ENCODE data around the gene H2BK1. TPM values are rescaled to one million over a fixed set of nuclear protein-coding genes. Genes with fewer than 3 reads are reported as not detected.
A peak's percentile ranks its signal among the peaks of the same experiment; 100 is the strongest.

The H2BK1 gene
- polyA plus RNA-seq, 1 donor from 2014 or later, result not detected

DNA sequence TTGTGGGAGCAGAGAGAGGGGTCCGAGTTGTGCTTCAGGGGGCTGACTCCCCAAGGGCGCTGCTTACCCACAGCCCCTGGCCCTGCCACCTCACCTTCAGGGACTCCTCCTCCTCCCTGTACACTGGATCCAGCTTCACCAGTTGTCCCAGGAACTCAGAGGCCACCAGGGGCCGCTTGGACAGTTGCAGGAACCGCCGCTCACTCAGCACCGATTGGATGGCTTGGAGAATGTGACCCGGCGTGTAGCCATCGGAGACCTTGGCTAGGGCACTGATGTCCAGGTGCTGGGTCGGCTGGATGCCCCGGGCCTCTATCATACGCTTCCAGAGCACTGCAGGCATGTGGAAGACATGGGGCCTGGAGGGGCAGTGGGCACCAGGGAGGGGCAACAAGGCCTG, 18.7 kb downstream of the H2BK1 start:
- no peak overlapping the region for H3K27ac Mint-ChIP-seq
- H3K4me3 Mint-ChIP-seq, result no peak overlapping the region
- H3K9me3 Mint-ChIP-seq, result peaks cover 0 to 2% (median 0%) of the 10 kb centered on the region in 3 donors
- H3K36me3 Mint-ChIP-seq, result no peaks in the 10 kb centered on the region
- H3K27me3 Mint-ChIP-seq, result peaks cover 14% of the 10 kb centered on the region
- H3K4me1 Mint-ChIP-seq, result peaks cover 0 to 6% (median 0%) of the 10 kb centered on the region in 3 donors

DNA sequence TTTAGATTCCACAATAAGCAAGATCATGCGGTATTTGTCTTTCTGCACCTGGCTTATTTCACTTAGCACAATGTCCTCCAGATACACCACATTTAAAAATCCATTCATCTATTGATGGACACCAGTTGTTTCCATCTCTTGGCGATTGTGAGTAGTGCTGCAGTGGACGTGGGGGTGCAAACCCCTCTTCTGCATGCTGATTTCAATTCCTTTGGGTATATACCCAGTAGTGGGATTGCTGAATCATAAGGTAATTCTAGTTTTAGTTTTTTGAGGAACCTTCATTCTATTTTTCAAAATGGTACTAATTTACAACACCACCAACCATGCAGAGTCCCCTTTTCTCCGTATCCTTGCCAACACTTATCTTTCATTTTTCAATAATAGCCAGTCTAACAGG, 21.2 kb downstream of the H2BK1 start:
- Mint-ChIP-seq H3K27ac (no peak overlapping the region), H3K4me1 (peaks cover 0 to 6% (median 0%) of the 10 kb centered on the region in 3 donors), H3K27me3 (peaks cover 9% of the 10 kb centered on the region), H3K36me3 (no peaks in the 10 kb centered on the region), H3K4me3 (no peak overlapping the region), H3K9me3 (peaks cover 0 to 2% (median 0%) of the 10 kb centered on the region in 3 donors)

GRCh38 chr7:151188252-151188542, 22.1 kb downstream of the H2BK1 start:
- Mint-ChIP-seq H3K27me3 (peaks cover 10% of the 10 kb centered on the region), H3K36me3 (no peaks in the 10 kb centered on the region), H3K4me1 (peaks cover 0 to 6% (median 0%) of the 10 kb centered on the region in 3 donors), H3K9me3 (peaks cover 0 to 2% (median 0%) of the 10 kb centered on the region in 3 donors), H3K27ac (no peak overlapping the region), H3K4me3 (no peak overlapping the region)

GRCh38 chr7:151187409-151188251, 22.7 kb downstream of the H2BK1 start:
- H3K27ac Mint-ChIP-seq, result peak overlapping the region in 1 of 3 donors; percentile 31
- H3K4me1 Mint-ChIP-seq, result peaks cover 0 to 6% (median 0%) of the 10 kb centered on the region in 3 donors
- H3K4me3 Mint-ChIP-seq, result no peak overlapping the region
- H3K9me3 Mint-ChIP-seq, result peaks cover 0 to 2% (median 0%) of the 10 kb centered on the region in 3 donors
- H3K36me3 Mint-ChIP-seq, result no peaks in the 10 kb centered on the region
- peaks cover 10% of the 10 kb centered on the region for H3K27me3 Mint-ChIP-seq

DNA sequence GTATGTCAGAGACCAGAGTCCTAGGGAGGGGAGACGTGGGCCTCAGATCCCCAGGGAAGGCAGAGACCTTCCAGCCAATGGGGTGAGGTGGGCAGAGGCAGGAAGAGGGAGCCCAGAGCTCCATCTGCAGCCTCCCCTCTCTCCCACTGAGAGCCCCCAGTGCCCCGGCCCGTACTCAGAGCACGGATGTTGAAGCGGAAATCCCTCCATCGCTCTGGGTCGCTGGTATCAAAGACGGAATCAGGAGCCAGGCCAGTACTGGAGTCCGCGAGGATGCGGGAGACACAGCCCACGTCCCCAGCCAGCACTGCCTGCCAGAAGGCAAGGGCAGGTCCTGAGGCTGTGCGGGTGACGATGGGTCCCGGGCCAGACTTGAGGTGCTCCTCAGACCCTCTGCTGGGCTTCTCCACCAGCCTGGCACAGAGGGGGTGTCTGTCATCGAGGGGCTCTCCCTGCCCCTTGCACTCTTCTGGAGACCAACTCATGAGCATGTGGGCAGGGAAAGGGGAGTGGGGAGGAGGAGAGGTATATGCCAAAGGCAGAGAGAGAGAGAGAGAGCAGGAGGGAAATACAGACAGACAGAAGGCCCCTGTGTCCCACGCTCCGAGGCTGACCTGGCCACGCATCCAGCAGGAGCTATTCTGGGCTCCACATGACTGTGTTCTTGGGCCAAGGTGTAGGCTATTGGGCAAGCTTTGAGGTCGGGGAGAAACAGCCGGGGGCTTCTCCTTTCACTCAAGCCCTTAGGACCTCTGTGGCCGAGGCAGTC, 23.5 kb downstream of the H2BK1 start, which contains the start of gene ASB10:
TSS of gene ASB10 (minus strand) at position 611 of the 769 bp plus-strand sequence. CDS start at position 491, 120 bp downstream.
- Mint-ChIP-seq H3K4me1 (peaks cover 0 to 6% (median 0%) of the 10 kb centered on the region in 3 donors), H3K4me3 (peak within 1 kb of the TSS in 1 of 4 donors; percentile 12), H3K9me3 (peaks cover 0 to 2% (median 0%) of the 10 kb centered on the region in 3 donors), H3K36me3 (no peaks in the 10 kb centered on the region), H3K27ac (peak within 1 kb of the TSS in 1 of 3 donors; percentile 31), H3K27me3 (peaks cover 11% of the 10 kb centered on the region)

DNA sequence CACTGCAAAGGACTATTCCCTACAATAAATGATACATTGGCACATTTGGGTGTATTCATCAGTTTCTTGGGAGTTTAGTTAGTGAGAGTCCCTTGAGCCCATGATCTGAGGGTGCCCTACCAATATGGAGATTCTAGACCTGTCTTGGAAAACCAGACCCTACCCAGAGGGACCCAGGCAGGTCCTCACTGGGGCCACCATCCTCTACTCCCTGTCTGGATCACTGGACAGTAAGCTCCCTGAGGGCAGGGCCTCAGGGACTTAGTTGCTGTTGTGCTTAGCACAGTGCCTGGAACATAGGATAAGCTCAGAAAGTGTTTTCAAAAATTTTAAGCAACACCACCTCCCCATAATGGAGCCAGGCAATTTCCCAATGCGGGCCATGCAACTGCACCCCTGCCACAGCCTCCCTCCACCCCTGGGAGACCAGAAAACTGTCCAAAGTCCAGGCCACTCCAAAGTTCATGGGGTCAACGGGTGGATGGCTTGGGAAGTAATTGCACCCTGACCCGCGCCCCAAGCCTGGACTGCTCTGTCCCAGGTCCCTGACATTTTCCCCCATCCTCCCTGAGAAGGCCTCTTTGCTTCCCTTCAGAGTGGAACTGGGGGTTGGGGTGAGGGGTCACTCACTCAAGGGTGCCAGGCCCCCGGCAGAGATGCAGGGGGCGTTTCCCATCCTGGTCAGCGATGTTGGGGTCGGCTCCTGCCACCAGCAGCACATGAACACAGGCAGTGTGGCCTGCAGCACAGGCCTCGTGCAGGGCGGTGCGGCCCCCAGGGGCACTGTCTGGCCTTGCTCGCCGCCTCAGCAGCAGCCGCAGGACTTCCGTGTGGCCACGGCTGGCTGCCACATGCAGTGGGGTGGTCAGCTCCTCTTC, 24.3 kb downstream of the H2BK1 start:
- H3K27me3 Mint-ChIP-seq, result peaks cover 14% of the 10 kb centered on the region
- H3K4me3 Mint-ChIP-seq, result no peak overlapping the region
- H3K27ac Mint-ChIP-seq, result no peak overlapping the region
- H3K9me3 Mint-ChIP-seq, result peaks cover 0 to 2% (median 0%) of the 10 kb centered on the region in 3 donors
- H3K36me3 Mint-ChIP-seq, result no peaks in the 10 kb centered on the region
- H3K4me1 Mint-ChIP-seq, result peaks cover 0 to 6% (median 0%) of the 10 kb centered on the region in 3 donors

DNA sequence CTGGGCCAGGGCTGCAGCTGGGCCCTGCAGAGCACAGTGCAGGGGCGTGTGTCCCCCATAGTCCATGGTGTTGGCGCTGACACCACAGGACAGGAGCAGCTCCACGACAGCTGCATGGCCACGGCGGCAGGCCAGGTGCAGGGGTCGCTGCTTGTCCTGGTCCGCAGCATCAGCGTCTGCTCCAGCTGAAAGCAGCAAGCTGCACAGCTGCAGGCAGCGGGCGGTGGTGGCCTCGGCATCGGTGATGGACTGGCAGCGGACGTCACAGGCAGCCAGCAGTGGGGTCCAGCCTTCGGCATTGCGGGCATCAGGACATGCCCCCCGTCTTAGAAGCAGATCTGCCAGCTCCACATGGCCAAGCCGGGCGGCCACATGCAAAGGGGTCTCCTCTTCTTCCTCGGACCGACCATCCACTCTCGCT, 29.3 kb downstream of the H2BK1 start:
- Mint-ChIP-seq H3K4me3 (no peak overlapping the region), H3K27me3 (peaks cover 22% of the 10 kb centered on the region), H3K36me3 (no peaks in the 10 kb centered on the region), H3K4me1 (no peaks in the 10 kb centered on the region), H3K9me3 (no peaks in the 10 kb centered on the region), H3K27ac (no peak overlapping the region)

DNA sequence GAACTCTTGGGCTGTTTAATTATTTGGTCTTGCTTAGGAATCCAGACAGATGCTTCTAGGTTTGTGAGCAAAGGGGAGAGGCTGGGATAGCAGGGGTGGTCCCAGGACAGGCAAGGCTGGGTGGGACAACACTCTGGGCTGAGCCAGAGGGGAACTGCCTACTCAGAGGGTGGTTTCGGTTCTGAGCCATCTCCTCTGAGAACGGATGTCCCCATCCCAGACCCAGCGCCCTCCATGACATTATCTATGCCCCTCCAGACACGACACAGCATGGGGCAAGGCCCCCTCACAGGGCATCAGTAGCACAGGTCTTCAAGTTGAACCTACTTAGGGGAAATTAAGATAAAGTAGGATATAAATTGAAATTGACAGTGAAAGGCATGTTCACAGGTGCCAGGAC, 30.3 kb downstream of the H2BK1 start:
- H3K27me3 Mint-ChIP-seq, result peaks cover 22% of the 10 kb centered on the region
- no peaks in the 10 kb centered on the region for H3K4me1 Mint-ChIP-seq
- H3K36me3 Mint-ChIP-seq, result no peaks in the 10 kb centered on the region
- no peak overlapping the region for H3K27ac Mint-ChIP-seq
- H3K9me3 Mint-ChIP-seq, result no peaks in the 10 kb centered on the region
- no peak overlapping the region for H3K4me3 Mint-ChIP-seq

DNA sequence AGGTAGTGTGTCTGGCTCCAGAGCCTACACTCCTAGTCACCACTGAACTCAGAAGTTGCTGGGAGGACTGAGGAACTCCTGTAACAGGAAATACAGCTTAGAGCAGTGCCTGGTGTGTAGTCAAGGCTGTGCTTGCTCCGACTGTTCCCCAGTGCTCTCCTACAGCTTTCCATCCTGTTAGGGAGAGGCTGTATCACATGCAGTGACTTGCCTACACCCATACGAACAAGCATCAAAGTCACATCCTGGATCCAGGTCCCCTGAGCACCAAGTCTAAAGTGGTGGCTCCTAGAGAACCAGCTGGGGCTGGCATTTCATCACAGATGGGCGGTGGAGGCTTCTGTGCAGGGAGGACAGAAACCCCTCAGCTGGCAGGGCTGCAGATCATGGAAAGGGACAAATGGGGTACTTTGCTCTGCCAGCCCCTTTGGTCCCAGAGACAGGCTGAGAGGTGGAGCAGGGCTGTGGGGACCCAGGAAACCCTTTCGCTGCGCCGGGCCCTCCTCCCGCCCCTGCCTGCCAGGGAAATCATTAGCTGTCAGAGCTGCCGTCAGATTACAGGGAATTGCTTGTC, 30.9 kb downstream of the H2BK1 start:
- no peak overlapping the region for H3K27ac Mint-ChIP-seq
- peaks cover 22% of the 10 kb centered on the region for H3K27me3 Mint-ChIP-seq
- no peaks in the 10 kb centered on the region for H3K4me1 Mint-ChIP-seq
- no peaks in the 10 kb centered on the region for H3K36me3 Mint-ChIP-seq
- H3K4me3 Mint-ChIP-seq, result no peak overlapping the region
- no peaks in the 10 kb centered on the region for H3K9me3 Mint-ChIP-seq

DNA sequence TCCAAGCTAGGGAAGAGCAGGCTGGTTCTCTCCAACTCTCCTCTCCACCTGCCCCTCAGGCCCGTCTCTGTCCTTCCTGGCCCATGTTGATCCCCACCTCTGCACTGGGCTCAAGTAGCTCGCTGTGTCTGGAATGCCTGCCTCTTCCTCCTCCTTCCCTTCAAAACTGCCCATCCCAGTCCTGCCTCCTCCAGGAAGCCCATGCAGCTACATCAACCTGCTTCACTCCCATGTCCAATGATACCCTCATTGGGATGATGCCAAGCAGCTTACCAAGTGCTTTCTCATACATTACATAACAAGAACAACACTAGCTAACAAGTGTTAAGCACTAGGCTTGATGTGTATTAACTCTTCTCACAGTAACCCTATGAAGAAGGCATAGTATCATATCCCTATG, 31.5 kb downstream of the H2BK1 start:
- Mint-ChIP-seq H3K27ac (no peak overlapping the region), H3K36me3 (no peaks in the 10 kb centered on the region), H3K4me3 (no peak overlapping the region), H3K9me3 (no peaks in the 10 kb centered on the region), H3K27me3 (peaks cover 22% of the 10 kb centered on the region), H3K4me1 (no peaks in the 10 kb centered on the region)

DNA sequence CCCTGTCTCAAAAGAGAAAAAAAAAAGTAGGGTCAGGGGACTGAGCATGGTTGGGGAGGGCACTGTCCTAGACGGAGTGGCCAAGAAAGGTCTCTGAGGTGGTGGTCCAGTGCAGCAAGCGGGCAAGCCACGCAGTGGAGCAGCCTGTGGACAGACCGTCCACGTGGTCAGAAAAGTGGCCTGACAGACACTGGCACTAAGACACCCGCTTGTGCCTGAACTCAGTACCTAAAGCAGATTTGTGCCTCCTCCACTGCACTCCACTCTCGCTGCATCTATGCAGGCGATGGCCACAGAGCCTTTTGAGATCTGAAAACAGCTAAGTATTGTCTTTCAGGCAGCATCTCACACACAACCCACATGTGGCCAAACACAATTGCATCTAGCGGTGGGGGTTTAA, 32.1 kb downstream of the H2BK1 start:
- Mint-ChIP-seq H3K36me3 (no peaks in the 10 kb centered on the region), H3K27ac (no peak overlapping the region), H3K27me3 (peaks cover 19% of the 10 kb centered on the region), H3K4me1 (no peaks in the 10 kb centered on the region), H3K4me3 (no peak overlapping the region), H3K9me3 (no peaks in the 10 kb centered on the region)

GRCh38 chr7:151177310-151177709, 33.0 kb downstream of the H2BK1 start:
- H3K4me1 Mint-ChIP-seq, result peaks cover 0 to 5% (median 2%) of the 10 kb centered on the region in 3 donors
- peaks cover 0 to 4% (median 0%) of the 10 kb centered on the region in 3 donors for H3K9me3 Mint-ChIP-seq
- peaks cover 24% of the 10 kb centered on the region for H3K27me3 Mint-ChIP-seq
- no peak overlapping the region for H3K4me3 Mint-ChIP-seq
- no peak overlapping the region for H3K27ac Mint-ChIP-seq
- H3K36me3 Mint-ChIP-seq, result peaks cover 2% of the 10 kb centered on the region

- H3K9me3 Mint-ChIP-seq, result peaks cover 0 to 4% (median 0%) of the 10 kb centered on the region in 3 donors
- peaks cover 3% of the 10 kb centered on the region for H3K36me3 Mint-ChIP-seq
- H3K27me3 Mint-ChIP-seq, result peaks cover 27% of the 10 kb centered on the region
- no peak overlapping the region for H3K27ac Mint-ChIP-seq
- peaks cover 0 to 7% (median 2%) of the 10 kb centered on the region in 3 donors for H3K4me1 Mint-ChIP-seq
- H3K4me3 Mint-ChIP-seq, result no peak overlapping the region
Observed at GRCh38 chr7:151176401-151176800, 33.9 kb downstream of the H2BK1 start.

DNA sequence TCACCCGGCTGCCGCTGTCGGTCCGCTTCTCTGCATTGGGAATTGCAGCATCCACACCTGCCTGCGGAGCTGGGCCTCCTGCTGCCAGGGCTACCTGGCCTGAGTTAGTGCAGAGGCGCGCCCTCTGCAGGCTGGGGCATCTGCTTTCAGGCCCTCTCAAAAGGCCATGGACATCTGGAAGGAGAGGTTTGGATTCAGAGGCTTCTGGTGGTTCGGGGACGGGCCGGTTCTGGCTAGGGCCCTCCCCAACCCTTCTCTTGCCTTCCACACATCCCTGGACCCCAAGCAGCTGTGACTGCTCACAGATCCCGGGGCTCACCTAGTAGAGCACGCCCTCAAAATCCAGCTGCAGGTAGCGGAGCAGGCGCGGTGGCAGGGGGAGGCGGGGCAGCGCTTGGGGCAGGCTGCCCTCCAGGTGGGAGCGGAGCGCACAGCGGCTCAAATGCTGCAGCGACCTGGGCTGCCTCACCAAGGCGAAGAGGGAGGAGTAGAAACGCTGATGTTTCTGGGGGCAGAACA, 34.4 kb downstream of the H2BK1 start:
- Mint-ChIP-seq H3K27ac (no peak overlapping the region), H3K9me3 (peaks cover 0 to 4% (median 0%) of the 10 kb centered on the region in 3 donors), H3K27me3 (peaks cover 25% of the 10 kb centered on the region), H3K4me3 (no peak overlapping the region), H3K4me1 (peaks cover 0 to 7% (median 2%) of the 10 kb centered on the region in 3 donors), H3K36me3 (peaks cover 3% of the 10 kb centered on the region)

Data from IgD-negative memory B cell (primary cell).